Measurements from ENCODE around the gene RPL39L. TPM values are rescaled to one million over a fixed set of nuclear protein-coding genes. Genes with fewer than 3 reads are reported as not detected.

RPL39L gene
- total and polyA plus RNA-seq, 4 donors, result 3.4 to 9.4 (median 6.4) TPM

DNA sequence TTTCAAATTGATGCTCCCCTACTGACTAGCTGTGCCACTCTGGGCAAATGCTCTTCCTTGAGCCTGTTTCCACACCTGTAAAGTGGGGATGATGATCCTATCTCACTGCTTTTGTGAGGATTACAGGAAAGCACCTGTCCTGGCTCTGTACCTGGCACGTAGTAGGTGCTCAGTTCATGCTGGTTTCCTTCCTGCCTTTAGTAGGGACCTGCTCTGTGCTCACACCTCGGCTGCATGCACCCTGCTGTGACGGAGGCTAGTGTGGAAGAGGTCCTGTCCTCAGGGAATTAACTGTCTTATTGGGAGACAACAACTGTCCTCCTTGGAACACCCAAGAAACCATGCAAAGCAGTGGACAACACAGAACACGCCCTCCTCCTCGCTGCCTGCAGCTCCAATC, 61.8 kb downstream of the RPL39L start:
- WGBS, 2 donors, result 93 to 94% methylated on average over 5 of the region's 5 CpGs
- Histone ChIP-seq H3K4me1 (ENCODE audit: control insufficient read depth in 5 of 5, insufficient read depth in 5 of 5, low read length in 5 of 5) (peaks cover 0 to 1% (median 0%) of the 10 kb centered on the region in 5 donors), H3K27ac (ENCODE audit: low read depth in 1 of 2, low read length in 1 of 2) (no peak overlapping the region), H3K9me3 (ENCODE audit: control insufficient read depth in 4 of 4, insufficient read depth in 3 of 4, low read length in 3 of 4) (peaks cover 0 to 2% (median 0%) of the 10 kb centered on the region in 4 donors), H3K4me3 (no peak overlapping the region), H3K9ac (ENCODE audit: insufficient read depth in 1 of 2, low read length in 2 of 2) (no peak overlapping the region), H3K36me3 (ENCODE audit: control insufficient read depth in 4 of 4, insufficient read depth in 4 of 4, low read length in 4 of 4) (peaks cover 0 to 36% (median 7%) of the 10 kb centered on the region in 4 donors), H3K27me3 (ENCODE audit: control insufficient read depth in 3 of 3, insufficient read depth in 3 of 3, low read length in 2 of 3) (no peaks in the 10 kb centered on the region)
- DNase-seq (no peak), ATAC-seq (ENCODE audit: insufficient read depth, low FRiP score) (no peak)
- TF ChIP-seq, protein P1, sequence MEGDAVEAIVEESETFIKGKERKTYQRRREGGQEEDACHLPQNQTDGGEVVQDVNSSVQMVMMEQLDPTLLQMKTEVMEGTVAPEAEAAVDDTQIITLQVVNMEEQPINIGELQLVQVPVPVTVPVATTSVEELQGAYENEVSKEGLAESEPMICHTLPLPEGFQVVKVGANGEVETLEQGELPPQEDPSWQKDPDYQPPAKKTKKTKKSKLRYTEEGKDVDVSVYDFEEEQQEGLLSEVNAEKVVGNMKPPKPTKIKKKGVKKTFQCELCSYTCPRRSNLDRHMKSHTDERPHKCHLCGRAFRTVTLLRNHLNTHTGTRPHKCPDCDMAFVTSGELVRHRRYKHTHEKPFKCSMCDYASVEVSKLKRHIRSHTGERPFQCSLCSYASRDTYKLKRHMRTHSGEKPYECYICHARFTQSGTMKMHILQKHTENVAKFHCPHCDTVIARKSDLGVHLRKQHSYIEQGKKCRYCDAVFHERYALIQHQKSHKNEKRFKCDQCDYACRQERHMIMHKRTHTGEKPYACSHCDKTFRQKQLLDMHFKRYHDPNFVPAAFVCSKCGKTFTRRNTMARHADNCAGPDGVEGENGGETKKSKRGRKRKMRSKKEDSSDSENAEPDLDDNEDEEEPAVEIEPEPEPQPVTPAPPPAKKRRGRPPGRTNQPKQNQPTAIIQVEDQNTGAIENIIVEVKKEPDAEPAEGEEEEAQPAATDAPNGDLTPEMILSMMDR (IDR thresholded peaks at IDR 0.05; ENCODE audit: control extremely low read depth, extremely low read depth), result no peak

DNA sequence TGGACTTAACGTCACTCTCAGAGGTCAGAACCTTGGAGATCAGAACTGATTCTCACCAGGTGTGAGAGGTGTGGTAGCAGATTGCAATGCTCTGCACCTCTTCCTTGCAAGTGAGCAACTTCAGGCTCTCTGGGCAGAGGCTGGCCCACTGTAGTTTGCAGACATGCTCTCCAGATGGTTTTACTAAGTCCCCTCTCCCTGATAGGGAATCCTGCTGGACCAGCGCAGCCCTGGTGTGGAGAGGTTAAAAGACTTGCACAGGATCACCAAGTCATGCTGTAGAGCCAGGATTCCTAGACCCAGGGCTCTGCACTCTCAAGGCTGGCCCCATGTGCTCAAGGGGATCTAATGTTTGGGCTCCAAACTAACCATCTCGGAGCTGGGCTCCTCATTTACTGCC, 62.2 kb downstream of the RPL39L start:
- peaks cover 0 to 38% (median 8%) of the 10 kb centered on the region in 4 donors for H3K36me3 ChIP-seq (ENCODE audit: control insufficient read depth in 4 of 4, insufficient read depth in 4 of 4, low read length in 4 of 4)
- no peak overlapping the region for H3K9ac ChIP-seq (ENCODE audit: insufficient read depth in 1 of 2, low read length in 2 of 2)
- 98 to 100% methylated on average over 3 of the region's 3 CpGs for WGBS, 2 donors
- H3K4me1 ChIP-seq (ENCODE audit: control insufficient read depth in 5 of 5, insufficient read depth in 5 of 5, low read length in 5 of 5), result peaks cover 0 to 2% (median 0%) of the 10 kb centered on the region in 5 donors
- TF ChIP-seq, protein P1 (IDR thresholded peaks at IDR 0.05; ENCODE audit: control extremely low read depth, extremely low read depth), result no peak
- H3K27ac ChIP-seq (ENCODE audit: low read depth in 1 of 2, low read length in 1 of 2), result no peak overlapping the region
- H3K9me3 ChIP-seq (ENCODE audit: control insufficient read depth in 4 of 4, insufficient read depth in 3 of 4, low read length in 3 of 4), result peaks cover 0 to 2% (median 0%) of the 10 kb centered on the region in 4 donors
- no peak overlapping the region for H3K4me3 ChIP-seq
- no peaks in the 10 kb centered on the region for H3K27me3 ChIP-seq (ENCODE audit: control insufficient read depth in 3 of 3, insufficient read depth in 3 of 3, low read length in 2 of 3)
- ATAC-seq (ENCODE audit: insufficient read depth, low FRiP score) (no peak), DNase-seq (no peak)

DNA sequence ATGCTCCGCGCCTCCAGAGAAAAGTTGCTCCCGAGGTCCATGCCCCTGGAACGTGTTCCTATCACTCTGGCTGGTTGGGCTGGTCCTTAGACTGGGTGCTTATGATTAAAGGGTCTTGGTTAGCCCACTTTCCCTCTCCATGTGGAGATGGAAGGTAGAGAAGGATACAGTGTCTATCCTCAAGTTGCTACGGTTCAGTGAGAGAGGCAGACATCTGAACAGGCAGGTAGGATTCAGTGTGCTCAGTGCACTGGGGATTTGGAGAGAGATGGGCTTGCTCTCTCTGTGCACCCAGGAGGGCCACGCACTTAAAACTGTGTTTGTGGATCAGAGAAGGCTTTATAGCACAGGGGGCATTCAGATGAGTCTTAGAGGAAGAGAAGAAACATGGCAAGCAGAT, 63.0 kb downstream of the RPL39L start:
- no peak overlapping the region for H3K4me3 ChIP-seq
- H3K36me3 ChIP-seq (ENCODE audit: control insufficient read depth in 4 of 4, insufficient read depth in 4 of 4, low read length in 4 of 4), result peaks cover 0 to 40% (median 8%) of the 10 kb centered on the region in 4 donors
- DNase-seq, result no peak
- 95 to 97% methylated on average over 6 of the region's 6 CpGs for WGBS, 2 donors
- no peaks in the 10 kb centered on the region for H3K27me3 ChIP-seq (ENCODE audit: control insufficient read depth in 3 of 3, insufficient read depth in 3 of 3, low read length in 2 of 3)
- TF ChIP-seq, protein P1 (IDR thresholded peaks at IDR 0.05; ENCODE audit: control extremely low read depth, extremely low read depth), result no peak
- H3K9me3 ChIP-seq (ENCODE audit: control insufficient read depth in 4 of 4, insufficient read depth in 3 of 4, low read length in 3 of 4), result peaks cover 0 to 2% (median 0%) of the 10 kb centered on the region in 4 donors
- ATAC-seq (ENCODE audit: insufficient read depth, low FRiP score), result no peak
- H3K27ac ChIP-seq (ENCODE audit: low read depth in 1 of 2, low read length in 1 of 2), result no peak overlapping the region
- peaks cover 0 to 4% (median 0%) of the 10 kb centered on the region in 5 donors for H3K4me1 ChIP-seq (ENCODE audit: control insufficient read depth in 5 of 5, insufficient read depth in 5 of 5, low read length in 5 of 5)
- H3K9ac ChIP-seq (ENCODE audit: insufficient read depth in 1 of 2, low read length in 2 of 2), result no peak overlapping the region

DNA sequence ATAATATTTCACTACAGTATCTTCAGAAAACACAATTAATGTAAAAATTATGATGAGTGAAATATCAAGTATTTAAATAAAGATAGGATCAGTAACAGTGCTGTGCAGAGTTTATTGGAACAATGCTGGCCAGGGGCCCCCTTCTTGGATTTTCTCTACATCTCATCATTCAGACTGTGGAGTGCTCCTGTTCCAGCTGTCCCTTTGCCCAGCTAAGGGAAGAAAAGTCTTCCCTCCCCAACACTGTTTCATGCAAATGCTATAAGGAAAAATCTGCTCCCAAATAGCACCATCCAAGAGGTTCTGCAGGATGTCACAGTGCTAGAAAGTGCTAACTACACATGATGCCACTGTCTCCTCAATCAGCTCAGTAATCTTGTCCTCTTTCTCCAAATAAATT, 64.5 kb downstream of the RPL39L start:
- Histone ChIP-seq H3K9me3 (ENCODE audit: control insufficient read depth in 4 of 4, insufficient read depth in 3 of 4, low read length in 3 of 4) (peaks cover 0 to 2% (median 0%) of the 10 kb centered on the region in 4 donors), H3K36me3 (ENCODE audit: control insufficient read depth in 4 of 4, insufficient read depth in 4 of 4, low read length in 4 of 4) (peaks cover 0 to 40% (median 10%) of the 10 kb centered on the region in 4 donors), H3K4me3 (no peak overlapping the region), H3K27me3 (ENCODE audit: control insufficient read depth in 3 of 3, insufficient read depth in 3 of 3, low read length in 2 of 3) (no peaks in the 10 kb centered on the region), H3K4me1 (ENCODE audit: control insufficient read depth in 5 of 5, insufficient read depth in 5 of 5, low read length in 5 of 5) (peaks cover 0 to 4% (median 0%) of the 10 kb centered on the region in 5 donors), H3K27ac (ENCODE audit: low read depth in 1 of 2, low read length in 1 of 2) (no peak overlapping the region), H3K9ac (ENCODE audit: insufficient read depth in 1 of 2, low read length in 2 of 2) (no peak overlapping the region)
- TF ChIP-seq, protein P1 (IDR thresholded peaks at IDR 0.05; ENCODE audit: control extremely low read depth, extremely low read depth), result no peak
- DNase-seq, result no peak
- ATAC-seq (ENCODE audit: insufficient read depth, low FRiP score), result no peak
